SK-N-MC (cell line): ENCODE results near the gene SMIM8.
A peak's percentile ranks its signal among the peaks of the same experiment; 100 is the strongest.

Source experiments
- DNase-seq: peaks from one replicate; pipeline ENCODE4 v3.0.0-alpha.2; 2011; ENCODE audit warnings: low read depth, low spot score
- H3K27ac ChIP-seq: fragments of 200-600 bp; sonication (generic); 2 replicates; pipeline ENCODE4 v1.5.1; 2016; ENCODE audit warnings: mixed run types
- H3K36me3 ChIP-seq: fragments of 200-600 bp; sonication (generic); 2 replicates; pipeline ENCODE4 v1.6.1; 2017; ENCODE audit warnings: antibody characterized with exemption, low read length, mixed read lengths; ENCODE audit not compliant: insufficient read depth
- H3K4me3 ChIP-seq: fragments of 200-600 bp; sonication (generic); 2 replicates; pipeline ENCODE4 v1.5.1; 2016
- H3K9ac ChIP-seq: fragments of 200-600 bp; sonication (generic); 2 replicates; pipeline ENCODE4 v1.8.0; 2017; ENCODE audit warnings: mixed run types, mixed read lengths; ENCODE audit not compliant: insufficient read length
- H3K9me3 ChIP-seq: fragments of 200-600 bp; sonication (generic); 2 replicates; pipeline ENCODE4 v1.6.1; 2017; ENCODE audit warnings: low read depth, mild to moderate bottlenecking, antibody characterized with exemption, low read length, moderate library complexity, mixed read lengths
- EZH2 ChIP-seq: fragments of 200-600 bp; sonication (generic); IDR thresholded peaks from one replicate; pipeline ENCODE4 v1.6.1; 2017; ENCODE audit warnings: antibody characterized with exemption
- FOXP2 ChIP-seq: optimal IDR thresholded peaks from 2 replicates; pipeline ENCODE3; 2011; ENCODE audit warnings: mild to moderate bottlenecking, moderate library complexity; ENCODE audit not compliant: insufficient read depth; ENCODE audit errors: extremely low read length, control extremely low read depth
- POLR2AphosphoS5 ChIP-seq: IDR thresholded peaks from 2 replicates; pipeline ENCODE4 v1.6.1; 2012; ENCODE audit warnings: mild to moderate bottlenecking, low read depth, low read length, borderline replicate concordance

The SMIM8 gene

DNA sequence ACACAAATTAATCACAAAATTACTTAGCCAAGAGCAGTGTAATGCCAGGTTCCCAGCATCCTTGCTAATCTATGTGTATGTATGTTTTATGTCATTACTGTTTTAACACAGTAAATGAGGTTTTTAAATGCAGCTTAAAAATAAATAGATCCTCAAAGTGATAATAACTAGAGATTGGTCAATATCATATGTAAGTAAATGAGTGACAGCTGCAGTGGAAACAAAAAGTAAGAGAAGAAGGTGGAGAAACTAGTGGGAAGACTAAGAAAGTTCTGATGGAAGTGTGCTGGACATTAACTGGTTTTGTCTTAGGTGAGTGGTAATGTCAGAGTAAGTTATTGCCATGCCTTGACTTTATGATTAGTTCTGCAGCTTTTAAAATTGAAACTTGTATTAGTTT lies 8.6 kb downstream of the SMIM8 start:
- no peak overlapping the region for H3K9ac ChIP-seq
- no peak for DNase-seq
- TF ChIP-seq EZH2 (no peak), FOXP2 (no peak), POLR2AphosphoS5 (no peak)
- H3K36me3 ChIP-seq = no peaks in the 10 kb centered on the region
- H3K4me3 ChIP-seq = no peak overlapping the region
- no peak overlapping the region for H3K27ac ChIP-seq
- no peaks in the 10 kb centered on the region for H3K9me3 ChIP-seq

DNA sequence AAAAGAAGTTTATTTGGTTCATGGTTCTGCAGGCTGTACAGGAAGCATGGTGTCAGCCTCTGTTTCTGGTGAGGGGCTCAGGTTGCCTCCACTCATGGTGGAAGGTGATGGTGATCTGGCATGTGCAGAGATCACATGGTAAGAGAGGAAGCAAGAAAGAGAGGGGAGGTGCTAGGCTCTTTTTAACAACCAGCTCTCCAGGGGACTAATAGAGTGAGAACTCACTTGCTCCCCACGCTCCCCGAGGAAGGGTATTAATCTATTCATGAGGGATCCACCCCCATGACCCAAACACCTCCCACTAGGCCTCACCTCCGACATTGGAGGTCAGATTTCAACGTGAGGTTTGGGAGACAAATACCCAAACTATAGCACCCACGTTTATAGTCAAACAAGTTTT lies 10.6 kb downstream of the SMIM8 start:
- TF ChIP-seq EZH2 (no peak), FOXP2 (no peak), POLR2AphosphoS5 (no peak)
- DNase-seq = no peak
- Histone ChIP-seq H3K4me3 (no peak overlapping the region), H3K9me3 (no peaks in the 10 kb centered on the region), H3K27ac (no peak overlapping the region), H3K9ac (no peak overlapping the region), H3K36me3 (no peaks in the 10 kb centered on the region)

DNA sequence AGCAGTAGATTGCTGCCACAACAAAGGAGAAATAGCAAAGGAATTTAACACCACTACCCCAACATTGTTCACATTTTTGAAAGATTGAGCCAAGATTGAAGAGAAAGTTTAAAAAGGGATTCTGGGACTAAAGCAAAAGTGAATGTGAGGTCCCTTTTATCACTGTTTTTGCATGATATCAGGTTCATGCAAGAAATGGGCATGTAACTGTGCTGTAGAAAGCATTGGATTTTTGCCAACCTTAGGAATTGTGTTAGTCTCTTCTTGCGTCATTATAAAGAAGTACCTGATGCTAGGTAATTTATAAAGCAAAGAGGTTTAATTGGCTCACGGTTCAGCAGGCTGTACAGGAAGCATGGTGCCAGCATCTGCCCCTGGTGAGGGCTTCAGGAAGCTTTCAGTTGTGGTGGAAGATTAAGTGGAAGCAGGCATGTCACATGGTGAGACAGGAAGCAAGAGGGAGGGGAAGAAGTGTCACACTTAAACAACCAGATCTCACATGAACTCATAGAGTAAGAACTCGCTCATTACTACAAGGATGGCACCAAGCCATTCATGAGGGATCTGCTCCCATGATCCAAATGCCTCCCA lies 11.3 kb downstream of the SMIM8 start:
- H3K9me3 ChIP-seq = no peaks in the 10 kb centered on the region
- TF ChIP-seq POLR2AphosphoS5 (no peak), FOXP2 (no peak), EZH2 (no peak)
- DNase-seq = peak; percentile 26

DNA sequence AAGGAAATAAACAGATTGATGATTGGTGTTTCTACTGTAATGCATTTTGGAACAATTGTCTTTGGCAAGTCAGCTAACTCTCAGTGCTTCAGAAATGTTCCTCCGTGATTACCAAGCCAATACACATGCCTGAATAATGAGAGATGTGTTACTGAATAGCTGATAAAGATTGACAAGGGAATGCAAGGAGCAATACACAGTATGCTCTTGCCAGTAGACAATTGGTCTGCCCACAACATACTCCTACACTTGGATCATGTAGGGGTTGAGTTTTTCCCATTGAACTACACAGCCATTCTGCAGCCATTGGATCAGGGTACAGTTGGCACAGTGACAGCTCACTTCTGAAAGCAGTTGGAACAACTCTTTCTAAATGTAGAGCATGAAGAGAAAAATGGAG lies 12.3 kb downstream of the SMIM8 start:
- H3K36me3 ChIP-seq = no peaks in the 10 kb centered on the region
- H3K9ac ChIP-seq = no peak overlapping the region
- H3K4me3 ChIP-seq = no peak overlapping the region
- no peak overlapping the region for H3K27ac ChIP-seq
- no peaks in the 10 kb centered on the region for H3K9me3 ChIP-seq
- no peak for DNase-seq
- no peak for TF ChIP-seq POLR2AphosphoS5
- TF ChIP-seq FOXP2 = no peak
- TF ChIP-seq EZH2 = no peak

More for the DNA sequence above, 11.3 kb downstream of the SMIM8 start:
- no peak overlapping the region for H3K4me3 ChIP-seq
- no peak overlapping the region for H3K9ac ChIP-seq
- no peak overlapping the region for H3K27ac ChIP-seq
- no peaks in the 10 kb centered on the region for H3K36me3 ChIP-seq

DNA sequence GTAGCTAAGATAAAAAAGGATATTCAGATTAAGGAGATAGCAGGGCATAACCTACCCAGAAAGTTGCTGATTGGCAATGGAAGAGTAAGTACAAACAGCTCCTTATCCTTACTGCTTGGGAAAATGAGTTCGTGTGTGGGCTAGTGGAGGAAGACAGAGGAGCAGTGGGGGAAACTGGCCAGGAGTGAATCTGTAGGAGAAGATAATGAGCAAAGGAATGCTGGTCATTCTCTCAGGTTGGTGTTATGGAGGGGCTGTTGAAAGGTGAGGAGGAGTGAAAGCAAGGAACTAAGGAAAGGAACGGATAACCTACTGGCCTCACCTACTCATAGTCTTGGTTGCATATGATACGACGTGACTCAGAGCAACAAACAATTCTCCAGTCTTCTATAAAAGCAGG lies 14.0 kb downstream of the SMIM8 start:
- no peak overlapping the region for H3K27ac ChIP-seq
- no peaks in the 10 kb centered on the region for H3K36me3 ChIP-seq
- no peak for DNase-seq
- H3K9ac ChIP-seq = no peak overlapping the region
- TF ChIP-seq POLR2AphosphoS5 (no peak), EZH2 (no peak), FOXP2 (no peak)
- H3K4me3 ChIP-seq = no peak overlapping the region
- no peaks in the 10 kb centered on the region for H3K9me3 ChIP-seq

DNA sequence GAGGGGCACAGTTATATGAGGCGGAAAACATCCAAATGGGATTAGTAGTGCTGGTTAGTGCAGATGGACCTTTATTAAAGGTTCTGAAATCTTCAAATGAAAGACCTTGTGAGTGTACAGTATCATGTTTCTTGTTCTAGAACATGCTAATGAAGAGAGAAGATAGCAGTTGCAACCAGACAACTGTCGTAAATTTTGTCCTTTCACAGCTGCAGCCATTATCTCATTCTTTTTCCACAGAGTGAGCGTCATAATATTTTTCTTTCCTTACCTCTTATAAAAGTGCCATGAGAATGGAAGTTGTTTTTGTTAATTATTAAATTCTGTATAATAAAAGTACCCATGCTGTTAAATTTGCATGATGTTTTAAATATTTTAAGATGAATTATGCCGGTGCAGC lies 17.8 kb downstream of the SMIM8 start:
- Histone ChIP-seq H3K9me3 (no peaks in the 10 kb centered on the region), H3K4me3 (no peak overlapping the region), H3K27ac (no peak overlapping the region), H3K9ac (no peak overlapping the region), H3K36me3 (no peaks in the 10 kb centered on the region)
- no peak for DNase-seq
- TF ChIP-seq POLR2AphosphoS5 (no peak), FOXP2 (no peak)

DNA sequence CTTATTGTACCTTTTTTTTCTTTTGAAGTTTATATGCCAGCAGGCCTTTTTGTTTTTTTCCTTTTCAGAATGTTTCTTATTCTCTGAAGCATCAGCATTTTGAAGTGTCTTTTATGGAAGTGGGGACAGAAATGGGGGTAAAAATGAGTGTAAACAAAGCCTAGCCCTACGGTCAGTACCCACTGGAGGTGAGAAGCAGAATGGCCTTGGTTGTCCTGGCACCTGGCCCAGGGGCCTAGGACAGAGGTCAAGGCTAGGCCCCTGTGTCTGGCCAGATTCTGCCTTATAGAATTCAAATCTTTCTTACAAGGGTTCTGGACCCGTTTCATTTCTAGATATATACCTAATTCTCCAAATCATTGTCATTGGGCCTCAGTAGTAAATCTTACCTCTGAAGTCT lies 18.8 kb downstream of the SMIM8 start:
- Histone ChIP-seq H3K9ac (no peak overlapping the region), H3K9me3 (no peaks in the 10 kb centered on the region), H3K4me3 (no peak overlapping the region), H3K27ac (no peak overlapping the region), H3K36me3 (no peaks in the 10 kb centered on the region)
- TF ChIP-seq EZH2 (no peak), FOXP2 (no peak), POLR2AphosphoS5 (no peak)
- DNase-seq = no peak

DNA sequence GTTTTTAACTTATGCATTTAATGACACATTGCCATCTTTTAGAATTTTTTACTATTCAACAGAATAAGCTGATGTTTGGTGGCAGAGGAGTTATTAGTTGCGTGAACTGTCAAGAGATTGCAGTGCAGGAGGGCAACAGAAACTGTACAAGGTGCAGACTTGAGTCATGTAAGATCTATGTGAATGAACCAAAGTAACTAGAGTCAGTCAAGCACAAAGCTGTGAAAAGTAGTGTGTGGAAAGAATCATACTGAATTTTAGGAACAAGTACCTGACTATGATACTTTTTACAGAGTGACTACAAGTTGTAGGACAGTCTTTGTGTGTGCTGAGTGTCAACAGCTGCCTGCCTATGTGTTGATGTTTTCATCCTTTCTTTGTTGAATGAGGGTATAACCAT lies 19.5 kb downstream of the SMIM8 start:
- no peaks in the 10 kb centered on the region for H3K9me3 ChIP-seq

DNA sequence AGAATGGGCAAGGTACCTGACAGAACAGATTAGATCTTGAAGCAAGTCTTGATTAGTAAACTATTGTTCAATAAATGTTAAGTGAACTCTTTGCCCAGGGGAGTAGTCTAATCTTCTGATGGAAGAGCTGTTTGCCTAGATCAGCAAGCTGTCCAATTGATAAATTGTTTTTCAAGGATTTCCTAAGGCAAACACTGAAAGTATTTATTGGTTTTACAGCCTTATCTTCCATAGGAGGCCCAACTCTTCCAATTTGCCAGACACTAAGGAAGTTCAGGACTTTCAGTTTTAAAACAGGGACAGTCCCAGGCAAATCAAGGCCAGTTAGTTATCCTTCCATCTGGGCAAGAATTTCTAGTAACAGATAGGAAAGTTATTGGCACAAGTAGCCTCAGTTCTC lies 20.4 kb downstream of the SMIM8 start:
- DNase-seq = no peak
- Histone ChIP-seq H3K9ac (no peak overlapping the region), H3K36me3 (no peaks in the 10 kb centered on the region), H3K9me3 (no peaks in the 10 kb centered on the region), H3K27ac (no peak overlapping the region), H3K4me3 (no peak overlapping the region)
- no peak for TF ChIP-seq FOXP2
- no peak for TF ChIP-seq POLR2AphosphoS5
- no peak for TF ChIP-seq EZH2

More for the DNA sequence above, 19.5 kb downstream of the SMIM8 start:
- TF ChIP-seq POLR2AphosphoS5 (no peak), EZH2 (no peak), FOXP2 (no peak)
- Histone ChIP-seq H3K36me3 (no peaks in the 10 kb centered on the region), H3K27ac (no peak overlapping the region), H3K9ac (no peak overlapping the region), H3K4me3 (no peak overlapping the region)
- no peak for DNase-seq
